Measurements from ENCODE around the gene APLN.

APLN gene

DNA sequence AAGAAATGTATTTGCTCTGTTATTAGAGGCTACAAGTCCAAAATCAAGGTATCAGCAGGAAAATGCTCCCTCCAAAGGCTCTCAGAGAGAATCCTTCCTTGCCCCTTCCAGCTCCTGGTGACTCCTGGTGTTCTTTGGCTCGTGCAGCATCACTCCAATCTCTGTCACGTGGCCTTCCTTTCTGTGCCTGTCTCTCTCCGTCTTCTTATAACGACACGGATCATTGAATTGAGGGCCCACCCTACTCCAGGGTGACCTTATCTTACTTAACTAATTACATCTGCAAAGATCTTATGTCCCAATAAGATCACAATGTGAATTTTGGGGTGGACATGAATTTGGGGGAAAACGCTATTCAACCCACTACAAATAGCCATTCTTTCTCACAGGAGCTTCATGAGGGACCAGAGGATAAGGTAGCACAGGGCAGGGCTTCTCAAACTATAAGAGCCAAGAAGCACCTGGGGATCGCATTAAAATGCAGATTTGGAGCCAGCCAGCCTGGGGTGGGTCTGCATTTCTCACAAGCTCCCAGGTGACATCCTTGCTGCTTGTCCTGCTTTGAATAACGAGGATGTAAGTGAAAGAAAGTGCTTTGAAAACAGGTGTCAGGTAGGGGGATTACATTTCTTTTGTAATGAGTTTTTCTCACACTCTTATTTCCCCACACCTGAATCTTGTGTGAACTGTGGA, 41.9 kb upstream of the APLN start:
- H3K4me3 ChIP-seq (ENCODE audit: low read depth, low read length), result no peak overlapping the region
- DNase-seq (ENCODE audit: low read depth, low spot score), result no peak
- in situ Hi-C loops (cut with HindIII; ENCODE audit: low sequenced_read_pairs), result no loop called here
- TF ChIP-seq, protein P1, sequence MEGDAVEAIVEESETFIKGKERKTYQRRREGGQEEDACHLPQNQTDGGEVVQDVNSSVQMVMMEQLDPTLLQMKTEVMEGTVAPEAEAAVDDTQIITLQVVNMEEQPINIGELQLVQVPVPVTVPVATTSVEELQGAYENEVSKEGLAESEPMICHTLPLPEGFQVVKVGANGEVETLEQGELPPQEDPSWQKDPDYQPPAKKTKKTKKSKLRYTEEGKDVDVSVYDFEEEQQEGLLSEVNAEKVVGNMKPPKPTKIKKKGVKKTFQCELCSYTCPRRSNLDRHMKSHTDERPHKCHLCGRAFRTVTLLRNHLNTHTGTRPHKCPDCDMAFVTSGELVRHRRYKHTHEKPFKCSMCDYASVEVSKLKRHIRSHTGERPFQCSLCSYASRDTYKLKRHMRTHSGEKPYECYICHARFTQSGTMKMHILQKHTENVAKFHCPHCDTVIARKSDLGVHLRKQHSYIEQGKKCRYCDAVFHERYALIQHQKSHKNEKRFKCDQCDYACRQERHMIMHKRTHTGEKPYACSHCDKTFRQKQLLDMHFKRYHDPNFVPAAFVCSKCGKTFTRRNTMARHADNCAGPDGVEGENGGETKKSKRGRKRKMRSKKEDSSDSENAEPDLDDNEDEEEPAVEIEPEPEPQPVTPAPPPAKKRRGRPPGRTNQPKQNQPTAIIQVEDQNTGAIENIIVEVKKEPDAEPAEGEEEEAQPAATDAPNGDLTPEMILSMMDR (IDR thresholded peaks at IDR 0.05; ENCODE audit: low read depth, low read length), result no peak

DNA sequence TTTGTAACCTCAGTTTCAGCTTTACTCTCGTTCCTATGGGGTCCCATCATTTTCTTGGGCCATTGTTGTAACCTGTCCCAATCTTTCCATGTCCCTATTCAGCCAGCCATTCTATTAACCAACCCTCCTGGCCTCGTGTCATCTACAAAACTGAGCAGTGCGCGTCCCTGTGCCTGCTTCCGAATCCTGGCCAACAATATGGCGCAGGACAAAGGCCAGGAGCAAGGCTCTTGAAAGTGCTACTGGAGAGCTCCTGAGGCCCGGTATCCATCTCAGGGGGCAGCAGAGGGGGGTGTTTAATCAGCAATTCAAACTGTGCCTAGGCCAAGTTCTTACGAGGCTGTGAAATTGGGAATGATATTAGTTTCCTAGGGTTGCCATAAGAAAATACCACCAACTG, 41.2 kb upstream of the APLN start:
- DNase-seq (ENCODE audit: low read depth, low spot score), result no peak
- H3K4me3 ChIP-seq (ENCODE audit: low read depth, low read length), result no peak overlapping the region
- in situ Hi-C loops (cut with HindIII; ENCODE audit: low sequenced_read_pairs), result no loop called here
- TF ChIP-seq, protein P1 (IDR thresholded peaks at IDR 0.05; ENCODE audit: low read depth, low read length), result no peak

DNA sequence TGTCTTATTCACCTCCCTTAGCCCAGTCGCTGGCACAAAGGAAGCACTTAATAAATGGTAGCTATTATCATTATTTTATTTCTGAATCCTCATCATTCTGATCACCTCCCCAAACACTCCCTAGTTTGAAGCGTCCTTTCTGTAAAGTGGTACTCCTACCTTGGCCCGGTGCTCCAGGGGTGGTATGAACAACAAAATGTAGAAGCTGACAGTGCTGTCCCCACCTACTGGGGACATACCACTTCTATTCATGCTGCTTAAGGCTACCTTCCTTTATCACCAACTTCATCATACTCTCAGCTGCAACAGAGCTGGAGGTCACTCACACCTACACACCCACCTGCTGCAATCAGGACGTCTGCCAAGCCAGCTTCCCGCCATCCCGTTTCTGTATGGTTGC, 40.8 kb upstream of the APLN start:
- in situ Hi-C loops (cut with HindIII; ENCODE audit: low sequenced_read_pairs), result no loop called here

DNA sequence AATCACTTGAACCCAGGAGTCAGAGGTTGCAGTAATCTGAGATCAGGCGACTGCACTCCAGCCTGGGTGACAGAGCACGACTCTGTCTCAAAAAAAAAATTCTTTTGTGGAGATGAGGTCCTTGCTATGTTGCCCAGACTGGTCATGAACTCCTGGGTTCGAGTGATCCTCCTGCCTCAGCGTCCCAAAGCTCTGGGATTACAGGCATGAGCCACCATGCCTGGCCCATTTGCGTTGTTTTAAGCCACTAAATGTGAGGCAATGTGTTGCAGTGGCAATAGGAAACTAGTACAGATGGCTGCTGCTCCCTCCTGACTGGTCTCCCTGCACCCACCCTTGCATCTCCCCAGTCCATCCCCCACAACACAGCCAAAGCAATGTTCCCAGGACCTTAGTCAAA, 40.0 kb upstream of the APLN start:
- TF ChIP-seq, protein P1 (IDR thresholded peaks at IDR 0.05; ENCODE audit: low read depth, low read length), result no peak
- no peak for DNase-seq (ENCODE audit: low read depth, low spot score)
- in situ Hi-C loops (cut with HindIII; ENCODE audit: low sequenced_read_pairs), result no loop called here
- no peak overlapping the region for H3K4me3 ChIP-seq (ENCODE audit: low read depth, low read length)

More for the DNA sequence above, 40.8 kb upstream of the APLN start:
- TF ChIP-seq, protein P1 (IDR thresholded peaks at IDR 0.05; ENCODE audit: low read depth, low read length), result no peak
- no peak overlapping the region for H3K4me3 ChIP-seq (ENCODE audit: low read depth, low read length)
- no peak for DNase-seq (ENCODE audit: low read depth, low spot score)

DNA sequence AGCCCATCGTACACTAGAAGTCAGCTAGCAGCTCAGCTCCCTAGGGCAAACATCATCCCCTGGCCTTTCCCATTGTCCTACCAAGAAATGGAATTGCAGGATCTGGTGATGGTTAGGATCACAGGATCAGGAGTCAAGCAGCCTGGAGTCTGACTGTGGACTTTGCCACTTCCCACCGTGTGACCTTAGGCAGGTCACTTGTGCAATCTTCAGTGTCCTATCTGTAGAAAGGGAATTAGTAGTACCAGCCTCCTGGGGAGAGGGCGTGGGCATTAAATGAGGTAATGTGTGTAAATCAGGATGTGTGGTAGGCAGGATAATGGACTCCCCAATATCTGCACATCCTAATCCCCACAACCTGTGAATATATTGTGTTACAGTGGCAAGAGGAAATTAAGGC, 38.6 kb upstream of the APLN start:
- in situ Hi-C loops (cut with HindIII; ENCODE audit: low sequenced_read_pairs), result no loop called here
- DNase-seq (ENCODE audit: low read depth, low spot score), result no peak
- TF ChIP-seq, protein P1 (IDR thresholded peaks at IDR 0.05; ENCODE audit: low read depth, low read length), result no peak
- no peak overlapping the region for H3K4me3 ChIP-seq (ENCODE audit: low read depth, low read length)

DNA sequence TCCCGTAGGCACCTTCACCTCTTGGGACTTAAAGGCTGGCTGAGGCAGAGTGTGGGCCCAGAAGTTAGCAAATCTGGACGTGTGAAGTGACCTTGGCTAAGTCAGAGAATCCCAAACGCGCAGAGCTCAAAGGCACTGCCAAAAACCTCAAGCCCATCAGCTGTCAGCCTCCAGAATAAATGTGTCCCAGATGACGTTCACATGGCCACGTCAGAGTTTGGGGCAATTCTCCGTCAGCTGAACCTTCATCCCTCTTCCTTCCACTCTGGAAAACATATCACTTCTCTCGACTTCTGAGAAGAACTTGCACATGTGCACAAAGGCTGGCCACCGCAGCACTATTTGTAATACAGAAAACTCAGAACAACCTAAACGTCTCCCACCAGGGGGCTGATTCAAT, 35.7 kb upstream of the APLN start:
- no peak for DNase-seq (ENCODE audit: low read depth, low spot score)
- H3K4me3 ChIP-seq (ENCODE audit: low read depth, low read length), result no peak overlapping the region
- TF ChIP-seq, protein P1 (IDR thresholded peaks at IDR 0.05; ENCODE audit: low read depth, low read length), result no peak
- in situ Hi-C loops (cut with HindIII; ENCODE audit: low sequenced_read_pairs), result no loop called here
